HG03575 (cell line): Measurements from ENCODE around the gene SLMAP.
"Not testable (repeated sequence)": the region's sequence is repeated elsewhere in the genome, so short reads cannot be mapped to it uniquely, and the experiment has no call there.

Experiments used
- ATAC-seq: cut with Tn5 transposase; IDR thresholded peaks from one replicate; pipeline ENCODE4 v1.9.1; 2021; ENCODE audit not compliant: unreplicated experiment, insufficient number of reproducible peaks, low FRiP score; ENCODE audit errors: extremely low read depth

SLMAP gene

GRCh38 chr3:57855943-57856342 lies 99.8 kb downstream of the SLMAP start:
- no peak for ATAC-seq

GRCh38 chr3:57856675-57857074 lies 100.6 kb downstream of the SLMAP start:
- no peak for ATAC-seq

GRCh38 chr3:57862894-57863293 lies 106.8 kb downstream of the SLMAP start:
- ATAC-seq: no peak

GRCh38 chr3:57863380-57863779 lies 107.3 kb downstream of the SLMAP start:
- ATAC-seq: no peak

- no peak for ATAC-seq
Observed at GRCh38 chr3:57864853-57865252, 108.7 kb downstream of the SLMAP start.

- ATAC-seq: not testable (repeated sequence)
Observed at GRCh38 chr3:57869110-57869509, 113.0 kb downstream of the SLMAP start.

- ATAC-seq: no peak
Observed at GRCh38 chr3:57872606-57873005, 116.5 kb downstream of the SLMAP start.

GRCh38 chr3:57876632-57877031 lies 120.5 kb downstream of the SLMAP start:
- ATAC-seq: no peak

GRCh38 chr3:57877116-57877515 lies 121.0 kb downstream of the SLMAP start:
- ATAC-seq: no peak

GRCh38 chr3:57884436-57884835 lies 128.3 kb downstream of the SLMAP start:
- ATAC-seq: not testable (repeated sequence)

- no peak for ATAC-seq
Observed at GRCh38 chr3:57889807-57890206, 133.7 kb downstream of the SLMAP start.

GRCh38 chr3:57890874-57891273 lies 134.8 kb downstream of the SLMAP start:
- no peak for ATAC-seq

GRCh38 chr3:57892423-57892822 lies 136.3 kb downstream of the SLMAP start:
- ATAC-seq: no peak

- ATAC-seq: no peak
Observed at GRCh38 chr3:57893156-57893555, 137.0 kb downstream of the SLMAP start.

GRCh38 chr3:57893668-57894067 lies 137.6 kb downstream of the SLMAP start:
- ATAC-seq: no peak

GRCh38 chr3:57896031-57896430 lies 139.9 kb downstream of the SLMAP start:
- no peak for ATAC-seq

GRCh38 chr3:57896691-57897090 lies 140.6 kb downstream of the SLMAP start:
- no peak for ATAC-seq

GRCh38 chr3:57900786-57901185 lies 144.7 kb downstream of the SLMAP start:
- ATAC-seq: no peak

- no peak for ATAC-seq
Observed at GRCh38 chr3:57903124-57903890, 147.2 kb downstream of the SLMAP start.

GRCh38 chr3:57910990-57911389 lies 154.9 kb downstream of the SLMAP start:
- ATAC-seq: no peak

- no peak for ATAC-seq
Observed at GRCh38 chr3:57911593-57911992, 155.5 kb downstream of the SLMAP start.
